ENCODE measurements around the gene GRK6. TPM values are rescaled to one million over a fixed set of nuclear protein-coding genes. Genes with fewer than 3 reads are reported as not detected.

The GRK6 gene
- total and polyA plus RNA-seq, 2 experiments from 2014 or later = 13.0 to 56.8 TPM

DNA sequence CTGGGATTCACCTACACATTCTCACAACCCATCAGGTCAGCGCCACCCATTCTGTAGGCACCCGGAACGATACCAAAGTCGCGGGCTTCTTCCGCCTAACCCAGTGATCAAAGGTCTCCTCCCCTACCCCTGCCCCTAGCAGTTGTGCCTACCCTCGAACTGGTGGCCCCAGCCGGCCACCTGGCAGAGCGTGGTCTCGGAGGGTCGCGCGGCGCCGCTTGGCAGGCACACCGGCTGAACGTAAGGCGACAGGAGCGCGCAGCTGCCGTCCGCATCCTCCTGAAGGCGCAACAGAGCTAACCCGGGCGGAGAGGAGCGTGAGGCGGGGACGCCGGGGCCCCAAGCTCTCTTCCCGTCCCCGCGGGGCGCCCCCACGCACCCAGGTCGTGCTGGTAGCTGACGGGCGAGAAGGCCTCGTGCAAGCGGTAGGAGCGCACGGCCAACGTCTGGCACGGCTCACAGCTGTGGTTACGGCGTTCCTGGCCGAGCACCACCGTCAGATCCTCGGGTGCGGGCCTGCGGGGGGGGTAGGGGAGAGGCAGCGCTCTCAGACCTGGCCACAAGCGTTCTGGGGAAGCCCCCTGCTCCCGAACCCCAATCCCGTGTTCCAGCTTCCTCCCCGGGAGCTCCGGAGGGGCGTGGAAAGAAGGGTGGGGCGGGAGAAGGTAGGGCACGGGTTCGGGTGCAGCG is 23.2 kb upstream of the GRK6 start:
- peaks cover 23% of the 10 kb centered on the region for H3F3A ChIP-seq (replicated peaks; ENCODE audit: low read depth)
- H3K4me2 ChIP-seq = peak overlapping the region; percentile 90
- H2AFZ ChIP-seq = peak overlapping the region; percentile 99
- peak overlapping the region; percentile 71 for H3K4me3 ChIP-seq
- peak; percentile 19 for ATAC-seq
- H3K79me2 ChIP-seq (replicated peaks; ENCODE audit: insufficient read depth) = no peaks in the 10 kb centered on the region
- Mint-ChIP-seq H3K27ac (no peak overlapping the region), H3K4me1 (peaks cover 18% of the 10 kb centered on the region; the same call in 2 of the 3 replicates), H3K36me3 (ENCODE audit: low read depth) (no peaks in the 10 kb centered on the region), H3K27me3 (ENCODE audit: insufficient read depth, low read depth, poor library complexity) (peaks cover 64% of the 10 kb centered on the region), H3K9me3 (no peaks in the 10 kb centered on the region), H3K4me3 (peak overlapping the region; percentile 78)
- H3K27me3 ChIP-seq (ENCODE audit: insufficient read depth) = peaks cover 84% of the 10 kb centered on the region
- H3K4me1 ChIP-seq (ENCODE audit: insufficient read depth) = peaks cover 6% of the 10 kb centered on the region; the same call in 1 of the 2 replicates
- DNase-seq (ENCODE audit: low spot score) = peak; percentile 65
- 0 out of 2 replicates have a peak, but pooled peaks have one; percentile 24 for TF ChIP-seq POLR2AphosphoS5 (IDR thresholded peaks at IDR 0.05; ENCODE audit: low read depth)
- TF ChIP-seq, protein P1, sequence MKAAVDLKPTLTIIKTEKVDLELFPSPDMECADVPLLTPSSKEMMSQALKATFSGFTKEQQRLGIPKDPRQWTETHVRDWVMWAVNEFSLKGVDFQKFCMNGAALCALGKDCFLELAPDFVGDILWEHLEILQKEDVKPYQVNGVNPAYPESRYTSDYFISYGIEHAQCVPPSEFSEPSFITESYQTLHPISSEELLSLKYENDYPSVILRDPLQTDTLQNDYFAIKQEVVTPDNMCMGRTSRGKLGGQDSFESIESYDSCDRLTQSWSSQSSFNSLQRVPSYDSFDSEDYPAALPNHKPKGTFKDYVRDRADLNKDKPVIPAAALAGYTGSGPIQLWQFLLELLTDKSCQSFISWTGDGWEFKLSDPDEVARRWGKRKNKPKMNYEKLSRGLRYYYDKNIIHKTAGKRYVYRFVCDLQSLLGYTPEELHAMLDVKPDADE (IDR thresholded peaks at IDR 0.05) = no peak
- TF ChIP-seq EZH2 (IDR thresholded peaks at IDR 0.05; ENCODE audit: low read depth, unreplicated experiment) = peak; percentile 41
- no peak overlapping the region for H3K27ac ChIP-seq (ENCODE audit: low read depth)
- H3K9me2 ChIP-seq (ENCODE audit: insufficient read depth) = peaks cover 3% of the 10 kb centered on the region; the same call in 1 of the 2 replicates
- no peaks in the 10 kb centered on the region for H4K20me1 ChIP-seq (replicated peaks; ENCODE audit: insufficient read depth)
- no peaks in the 10 kb centered on the region for H3K36me3 ChIP-seq (ENCODE audit: insufficient read depth)

DNA sequence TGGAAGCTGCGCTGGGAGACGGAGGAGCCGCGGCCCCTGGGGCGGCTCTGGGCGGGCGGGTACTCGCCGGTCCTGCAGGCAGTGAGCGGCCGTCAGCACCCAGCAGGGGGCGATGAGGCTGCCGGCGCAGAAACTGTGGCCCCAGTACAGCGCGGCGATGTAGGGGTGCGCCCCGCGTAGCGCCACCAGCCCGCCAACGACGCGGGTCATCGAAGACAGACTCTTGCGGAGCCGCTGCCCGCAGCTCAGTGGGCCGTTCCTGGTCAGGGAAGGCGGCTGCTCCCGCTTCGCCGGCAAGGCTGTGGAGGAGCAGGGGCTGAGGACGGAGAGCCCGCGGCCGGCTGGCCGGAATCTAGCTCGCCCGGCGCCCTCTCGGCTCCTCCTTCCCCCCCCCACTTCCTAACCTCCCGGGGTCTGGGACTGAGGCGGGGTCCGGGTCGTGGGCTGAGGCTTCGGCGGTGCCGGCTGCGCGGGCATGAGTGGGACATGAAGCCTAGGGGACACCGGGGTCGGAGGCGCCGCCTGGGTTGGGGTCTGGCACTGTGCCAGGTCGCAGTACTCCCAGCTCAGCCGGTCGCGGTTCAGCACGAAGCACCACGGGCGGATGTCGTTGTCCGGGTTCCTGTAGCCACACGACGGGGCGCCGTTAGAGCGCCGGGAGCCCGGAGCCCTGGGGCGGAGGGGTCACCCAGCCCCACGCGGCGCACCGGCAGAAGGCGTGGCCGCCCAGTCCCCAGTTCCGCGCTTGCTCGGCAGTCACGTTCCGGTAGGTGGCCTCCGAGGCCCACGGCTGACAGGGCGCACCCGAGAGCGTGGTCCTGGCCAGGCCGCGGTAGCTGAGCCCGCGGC is 22.5 kb upstream of the GRK6 start:
- H3K79me2 ChIP-seq (replicated peaks; ENCODE audit: insufficient read depth) = no peaks in the 10 kb centered on the region
- no peaks in the 10 kb centered on the region for H3K36me3 ChIP-seq (ENCODE audit: insufficient read depth)
- peaks cover 12% of the 10 kb centered on the region; the same call in 2 of the 3 replicates for H3K4me1 Mint-ChIP-seq
- H3K4me3 Mint-ChIP-seq = peak overlapping the region; percentile 78
- H2AFZ ChIP-seq = peak overlapping the region; percentile 99
- H3K27me3 Mint-ChIP-seq (ENCODE audit: insufficient read depth, low read depth, poor library complexity) = peaks cover 64% of the 10 kb centered on the region
- H3K4me1 ChIP-seq (ENCODE audit: insufficient read depth) = peaks cover 6% of the 10 kb centered on the region; the same call in 1 of the 2 replicates
- H3F3A ChIP-seq (replicated peaks; ENCODE audit: low read depth) = peaks cover 23% of the 10 kb centered on the region
- peaks cover 3% of the 10 kb centered on the region; the same call in 1 of the 2 replicates for H3K9me2 ChIP-seq (ENCODE audit: insufficient read depth)
- TF ChIP-seq NANOG (IDR thresholded peaks at IDR 0.05; ENCODE audit: borderline replicate concordance) (no peak), EZH2 (IDR thresholded peaks at IDR 0.05; ENCODE audit: low read depth, unreplicated experiment) (peak; percentile 24), POLR2AphosphoS5 (IDR thresholded peaks at IDR 0.05; ENCODE audit: low read depth) (no peak)
- TF ChIP-seq, protein P2, sequence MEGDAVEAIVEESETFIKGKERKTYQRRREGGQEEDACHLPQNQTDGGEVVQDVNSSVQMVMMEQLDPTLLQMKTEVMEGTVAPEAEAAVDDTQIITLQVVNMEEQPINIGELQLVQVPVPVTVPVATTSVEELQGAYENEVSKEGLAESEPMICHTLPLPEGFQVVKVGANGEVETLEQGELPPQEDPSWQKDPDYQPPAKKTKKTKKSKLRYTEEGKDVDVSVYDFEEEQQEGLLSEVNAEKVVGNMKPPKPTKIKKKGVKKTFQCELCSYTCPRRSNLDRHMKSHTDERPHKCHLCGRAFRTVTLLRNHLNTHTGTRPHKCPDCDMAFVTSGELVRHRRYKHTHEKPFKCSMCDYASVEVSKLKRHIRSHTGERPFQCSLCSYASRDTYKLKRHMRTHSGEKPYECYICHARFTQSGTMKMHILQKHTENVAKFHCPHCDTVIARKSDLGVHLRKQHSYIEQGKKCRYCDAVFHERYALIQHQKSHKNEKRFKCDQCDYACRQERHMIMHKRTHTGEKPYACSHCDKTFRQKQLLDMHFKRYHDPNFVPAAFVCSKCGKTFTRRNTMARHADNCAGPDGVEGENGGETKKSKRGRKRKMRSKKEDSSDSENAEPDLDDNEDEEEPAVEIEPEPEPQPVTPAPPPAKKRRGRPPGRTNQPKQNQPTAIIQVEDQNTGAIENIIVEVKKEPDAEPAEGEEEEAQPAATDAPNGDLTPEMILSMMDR (conservative IDR thresholded peaks at IDR 0.05; ENCODE audit: low read depth in 2 of 2) = peak; percentile 31 to 73; a peak in 3 of 4 replicates
- DNase-seq (ENCODE audit: low spot score) (peak; percentile 80), ATAC-seq (peak; percentile 54)
- no peaks in the 10 kb centered on the region for H4K20me1 ChIP-seq (replicated peaks; ENCODE audit: insufficient read depth)
- H3K9me3 Mint-ChIP-seq = no peaks in the 10 kb centered on the region
- H3K27ac ChIP-seq (ENCODE audit: low read depth) = no peak overlapping the region
- H3K36me3 Mint-ChIP-seq (ENCODE audit: low read depth) = no peaks in the 10 kb centered on the region
- peaks cover 84% of the 10 kb centered on the region for H3K27me3 ChIP-seq (ENCODE audit: insufficient read depth)
- H3K4me3 ChIP-seq = peak overlapping the region; percentile 71
- no peak overlapping the region for H3K27ac Mint-ChIP-seq
- peak overlapping the region; percentile 90 for H3K4me2 ChIP-seq

All from GM23338 (cell line).